22Rv1 (cell line): ENCODE measurements around the gene NEDD4L.

Experiments used
- ZFX ChIP-seq: fragments of 450-650 bp; IDR thresholded peaks from 2 replicates; pipeline ENCODE4 v1.6.1; 2017; ENCODE audit warnings: antibody characterized with exemption, borderline replicate concordance
- TF ChIP-seq, protein P1 (sequence below): fragments of 450-650 bp; IDR thresholded peaks from 2 replicates; pipeline ENCODE4 v1.5.1; 2017; ENCODE audit warnings: mild to moderate bottlenecking

GRCh38 chr18:58299936-58300335, 255.9 kb downstream of the NEDD4L start:
- TF ChIP-seq, protein P1, sequence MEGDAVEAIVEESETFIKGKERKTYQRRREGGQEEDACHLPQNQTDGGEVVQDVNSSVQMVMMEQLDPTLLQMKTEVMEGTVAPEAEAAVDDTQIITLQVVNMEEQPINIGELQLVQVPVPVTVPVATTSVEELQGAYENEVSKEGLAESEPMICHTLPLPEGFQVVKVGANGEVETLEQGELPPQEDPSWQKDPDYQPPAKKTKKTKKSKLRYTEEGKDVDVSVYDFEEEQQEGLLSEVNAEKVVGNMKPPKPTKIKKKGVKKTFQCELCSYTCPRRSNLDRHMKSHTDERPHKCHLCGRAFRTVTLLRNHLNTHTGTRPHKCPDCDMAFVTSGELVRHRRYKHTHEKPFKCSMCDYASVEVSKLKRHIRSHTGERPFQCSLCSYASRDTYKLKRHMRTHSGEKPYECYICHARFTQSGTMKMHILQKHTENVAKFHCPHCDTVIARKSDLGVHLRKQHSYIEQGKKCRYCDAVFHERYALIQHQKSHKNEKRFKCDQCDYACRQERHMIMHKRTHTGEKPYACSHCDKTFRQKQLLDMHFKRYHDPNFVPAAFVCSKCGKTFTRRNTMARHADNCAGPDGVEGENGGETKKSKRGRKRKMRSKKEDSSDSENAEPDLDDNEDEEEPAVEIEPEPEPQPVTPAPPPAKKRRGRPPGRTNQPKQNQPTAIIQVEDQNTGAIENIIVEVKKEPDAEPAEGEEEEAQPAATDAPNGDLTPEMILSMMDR, result no peak
- no peak for TF ChIP-seq ZFX
